ENCODE results near the gene NRIP2.
"Not testable (repeated sequence)": the region's sequence is repeated elsewhere in the genome, so short reads cannot be mapped to it uniquely, and the experiment has no call there.

Gene NRIP2

DNA sequence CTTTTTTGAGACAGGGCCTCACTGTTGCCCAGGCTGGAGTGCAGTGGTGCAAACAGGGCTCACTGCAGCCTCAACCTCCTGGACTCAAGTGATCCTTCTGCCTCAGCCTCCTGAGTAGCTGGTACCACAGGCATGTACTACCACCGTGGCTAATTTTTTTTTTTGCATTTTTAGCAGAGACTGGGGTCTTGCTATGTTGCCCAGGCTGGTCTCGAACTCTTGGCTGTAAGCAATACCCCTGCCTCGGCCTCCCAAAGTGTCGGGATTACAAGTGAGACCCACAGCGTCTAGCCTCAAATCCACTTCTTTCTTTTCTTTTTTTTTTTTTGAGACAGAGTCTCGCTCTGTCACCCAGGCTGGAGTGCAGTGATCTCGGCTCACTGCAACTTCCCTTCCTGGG, 28.6 kb upstream of the NRIP2 start:
- not testable (repeated sequence) for H2BK5ac ChIP-seq (ENCODE audit: low read depth, low read length, poor library complexity); H3K79me2 ChIP-seq (ENCODE audit: control insufficient read depth, insufficient read depth, low read length, poor library complexity); H4K8ac ChIP-seq (ENCODE audit: low read depth, low read length); H2AFZ ChIP-seq (ENCODE audit: insufficient read depth, low read length, poor library complexity); H3K4me2 ChIP-seq (ENCODE audit: low read length); H3K14ac ChIP-seq (ENCODE audit: low read length); H3K27me3 ChIP-seq (ENCODE audit: insufficient read depth, low read length); H3K18ac ChIP-seq (ENCODE audit: low read length); H2BK120ac ChIP-seq (ENCODE audit: insufficient read depth, low read length, poor library complexity); H3K4me1 ChIP-seq (ENCODE audit: control insufficient read depth in 1 of 2, insufficient read depth in 2 of 2, low read length in 2 of 2); H3K4me3 ChIP-seq (ENCODE audit: low read depth, low read length); H4K91ac ChIP-seq (ENCODE audit: low read depth, low read length); H3K27ac ChIP-seq (ENCODE audit: low read depth, low read length); H3K9me3 ChIP-seq (ENCODE audit: insufficient read depth, low read depth, low read length); H3K9ac ChIP-seq (ENCODE audit: low read length); H4K12ac ChIP-seq (ENCODE audit: low read depth, low read length); H2BK12ac ChIP-seq (ENCODE audit: low read length); DNase-seq; H3K23ac ChIP-seq (ENCODE audit: low read length); H3K79me1 ChIP-seq (ENCODE audit: low read length); H2AK5ac ChIP-seq (ENCODE audit: low read length); H3K4ac ChIP-seq (ENCODE audit: low read depth, low read length)
- peaks cover 53 to 64% of the 10 kb centered on the region in 2 experiments for H3K36me3 ChIP-seq (ENCODE audit: control insufficient read depth in 1 of 2, insufficient read depth in 2 of 2, low read length in 2 of 2)
- WGBS (ENCODE audit: extremely low coverage, insufficient coverage, insufficient read length): no CpG with 5 or more reads among the region's 7 CpGs

- no peak overlapping the region for H2BK120ac ChIP-seq (ENCODE audit: insufficient read depth, low read length, poor library complexity)
- H4K12ac ChIP-seq (ENCODE audit: low read depth, low read length): no peak overlapping the region
- no peak overlapping the region for H3K9ac ChIP-seq (ENCODE audit: low read length)
- no peaks in the 10 kb centered on the region for H3K27me3 ChIP-seq (ENCODE audit: insufficient read depth, low read length)
- H3K27ac ChIP-seq (ENCODE audit: low read depth, low read length): no peak overlapping the region
- no peak overlapping the region for H3K4ac ChIP-seq (ENCODE audit: low read depth, low read length)
- H3K79me1 ChIP-seq (ENCODE audit: low read length): no peaks in the 10 kb centered on the region
- no peak overlapping the region for H3K23ac ChIP-seq (ENCODE audit: low read length)
- H2BK12ac ChIP-seq (ENCODE audit: low read length): no peak overlapping the region
- H3K9me3 ChIP-seq (ENCODE audit: insufficient read depth, low read depth, low read length): no peaks in the 10 kb centered on the region
- H3K79me2 ChIP-seq (ENCODE audit: control insufficient read depth, insufficient read depth, low read length, poor library complexity): no peaks in the 10 kb centered on the region
- H4K8ac ChIP-seq (ENCODE audit: low read depth, low read length): no peak overlapping the region
- H2AK5ac ChIP-seq (ENCODE audit: low read length): no peak overlapping the region
- H3K4me3 ChIP-seq (ENCODE audit: low read depth, low read length): no peak overlapping the region
- no peak overlapping the region for H3K18ac ChIP-seq (ENCODE audit: low read length)
- no peak overlapping the region for H4K91ac ChIP-seq (ENCODE audit: low read depth, low read length)
- peaks cover 53 to 62% of the 10 kb centered on the region in 2 experiments for H3K36me3 ChIP-seq (ENCODE audit: control insufficient read depth in 1 of 2, insufficient read depth in 2 of 2, low read length in 2 of 2)
- H3K14ac ChIP-seq (ENCODE audit: low read length): no peak overlapping the region
- no peaks in the 10 kb centered on the region for H3K4me1 ChIP-seq (ENCODE audit: control insufficient read depth in 1 of 2, insufficient read depth in 2 of 2, low read length in 2 of 2)
- DNase-seq: no peak
- WGBS (ENCODE audit: extremely low coverage, insufficient coverage, insufficient read length): no CpG with 5 or more reads among the region's 7 CpGs
- H3K4me2 ChIP-seq (ENCODE audit: low read length): no peak overlapping the region
- no peak overlapping the region for H2AFZ ChIP-seq (ENCODE audit: insufficient read depth, low read length, poor library complexity)
- H2BK5ac ChIP-seq (ENCODE audit: low read depth, low read length, poor library complexity): no peak overlapping the region
Measured at GRCh38 chr12:2862876-2863275, 28.0 kb upstream of the NRIP2 start.

DNA sequence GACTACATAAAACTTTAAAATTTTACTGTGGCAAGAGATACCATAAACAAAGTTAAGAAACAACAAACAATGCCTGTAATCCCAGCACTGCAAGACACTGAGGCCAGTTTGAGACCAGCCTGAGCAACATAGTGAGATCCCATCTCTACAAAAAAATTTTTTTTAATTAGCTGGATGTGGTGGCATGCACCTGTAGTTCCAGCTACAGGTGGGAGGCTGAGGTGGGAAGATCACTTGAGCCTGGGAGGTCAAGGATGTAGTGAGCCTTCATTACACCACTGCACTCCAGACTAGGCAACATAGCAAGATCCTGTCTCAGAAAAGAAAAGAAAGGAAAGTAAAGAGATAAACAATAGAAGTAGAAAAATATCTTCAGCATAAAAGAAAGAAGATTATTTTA, 25.3 kb upstream of the NRIP2 start:
- Histone ChIP-seq H3K79me2 (ENCODE audit: control insufficient read depth, insufficient read depth, low read length, poor library complexity) (no peaks in the 10 kb centered on the region), H3K4me1 (ENCODE audit: control insufficient read depth in 1 of 2, insufficient read depth in 2 of 2, low read length in 2 of 2) (peaks cover 5 to 8% of the 10 kb centered on the region in 2 experiments), H3K23ac (ENCODE audit: low read length) (no peak overlapping the region), H4K91ac (ENCODE audit: low read depth, low read length) (no peak overlapping the region), H3K9ac (ENCODE audit: low read length) (no peak overlapping the region), H3K4me3 (ENCODE audit: low read depth, low read length) (no peak overlapping the region), H3K9me3 (ENCODE audit: insufficient read depth, low read depth, low read length) (no peaks in the 10 kb centered on the region), H2BK5ac (ENCODE audit: low read depth, low read length, poor library complexity) (no peak overlapping the region), H3K36me3 (ENCODE audit: control insufficient read depth in 1 of 2, insufficient read depth in 2 of 2, low read length in 2 of 2) (peaks cover 38 to 44% of the 10 kb centered on the region in 2 experiments), H3K79me1 (ENCODE audit: low read length) (no peaks in the 10 kb centered on the region), H3K18ac (ENCODE audit: low read length) (no peak overlapping the region), H3K27ac (ENCODE audit: low read depth, low read length) (no peak overlapping the region), H4K8ac (ENCODE audit: low read depth, low read length) (no peak overlapping the region), H2AK5ac (ENCODE audit: low read length) (no peak overlapping the region), H2AFZ (ENCODE audit: insufficient read depth, low read length, poor library complexity) (no peak overlapping the region), H4K12ac (ENCODE audit: low read depth, low read length) (no peak overlapping the region), H2BK12ac (ENCODE audit: low read length) (no peak overlapping the region), H3K27me3 (ENCODE audit: insufficient read depth, low read length) (no peaks in the 10 kb centered on the region), H3K14ac (ENCODE audit: low read length) (no peak overlapping the region), H3K4ac (ENCODE audit: low read depth, low read length) (no peak overlapping the region), H2BK120ac (ENCODE audit: insufficient read depth, low read length, poor library complexity) (no peak overlapping the region), H3K4me2 (ENCODE audit: low read length) (no peak overlapping the region)
- no peak for DNase-seq

- peaks cover 26 to 32% of the 10 kb centered on the region in 2 experiments for H3K36me3 ChIP-seq (ENCODE audit: control insufficient read depth in 1 of 2, insufficient read depth in 2 of 2, low read length in 2 of 2)
- H4K8ac ChIP-seq (ENCODE audit: low read depth, low read length): no peak overlapping the region
- no peak overlapping the region for H3K4me3 ChIP-seq (ENCODE audit: low read depth, low read length)
- no peak overlapping the region for H3K27ac ChIP-seq (ENCODE audit: low read depth, low read length)
- no peak for DNase-seq
- no peak overlapping the region for H2AK5ac ChIP-seq (ENCODE audit: low read length)
- no peak overlapping the region for H3K23ac ChIP-seq (ENCODE audit: low read length)
- peaks cover 5 to 8% of the 10 kb centered on the region in 2 experiments for H3K4me1 ChIP-seq (ENCODE audit: control insufficient read depth in 1 of 2, insufficient read depth in 2 of 2, low read length in 2 of 2)
- H3K79me1 ChIP-seq (ENCODE audit: low read length): no peaks in the 10 kb centered on the region
- H4K12ac ChIP-seq (ENCODE audit: low read depth, low read length): no peak overlapping the region
- H3K18ac ChIP-seq (ENCODE audit: low read length): no peak overlapping the region
- H2BK12ac ChIP-seq (ENCODE audit: low read length): no peak overlapping the region
- no peak overlapping the region for H2BK5ac ChIP-seq (ENCODE audit: low read depth, low read length, poor library complexity)
- no peaks in the 10 kb centered on the region for H3K79me2 ChIP-seq (ENCODE audit: control insufficient read depth, insufficient read depth, low read length, poor library complexity)
- H4K91ac ChIP-seq (ENCODE audit: low read depth, low read length): no peak overlapping the region
- no peak overlapping the region for H3K4ac ChIP-seq (ENCODE audit: low read depth, low read length)
- no peak overlapping the region for H3K14ac ChIP-seq (ENCODE audit: low read length)
- no peak overlapping the region for H2AFZ ChIP-seq (ENCODE audit: insufficient read depth, low read length, poor library complexity)
- no CpG with 5 or more reads among the region's 12 CpGs for WGBS (ENCODE audit: extremely low coverage, insufficient coverage, insufficient read length)
- H3K9ac ChIP-seq (ENCODE audit: low read length): no peak overlapping the region
- H3K9me3 ChIP-seq (ENCODE audit: insufficient read depth, low read depth, low read length): no peaks in the 10 kb centered on the region
- H3K27me3 ChIP-seq (ENCODE audit: insufficient read depth, low read length): no peaks in the 10 kb centered on the region
- H3K4me2 ChIP-seq (ENCODE audit: low read length): no peak overlapping the region
- H2BK120ac ChIP-seq (ENCODE audit: insufficient read depth, low read length, poor library complexity): no peak overlapping the region
Measured at GRCh38 chr12:2858944-2859421, 24.1 kb upstream of the NRIP2 start.
